KMS-11 (cell line): Measurements from ENCODE around the gene MAP4K3.
"Not testable (repeated sequence)": the region's sequence is repeated elsewhere in the genome, so short reads cannot be mapped to it uniquely, and the experiment has no call there.

Experiments used
- H2AFZ ChIP-seq: fragments of 200-600 bp; sonication (generic); 2 replicates; pipeline ENCODE4 v1.6.1; 2016; ENCODE audit warnings: antibody characterized with exemption, mixed run types, low read depth
- H3K27ac ChIP-seq: fragments of 200-600 bp; sonication (generic); 2 replicates; pipeline ENCODE4 v1.6.1; 2016; ENCODE audit warnings: mild to moderate bottlenecking, mixed run types
- H3K27me3 ChIP-seq: fragments of 200-600 bp; sonication (generic); 2 replicates; pipeline ENCODE4 v1.6.1; 2017; ENCODE audit warnings: mild to moderate bottlenecking, low read depth, mixed run types, moderate library complexity; ENCODE audit not compliant: insufficient read depth
- H3K36me3 ChIP-seq: fragments of 200-600 bp; sonication (generic); 2 replicates; pipeline ENCODE4 v1.6.1; 2017; ENCODE audit warnings: mild to moderate bottlenecking, mixed run types; ENCODE audit not compliant: insufficient read depth
- H3K4me1 ChIP-seq: fragments of 200-600 bp; sonication (generic); 2 replicates; pipeline ENCODE4 v1.6.1; 2016; ENCODE audit warnings: mild to moderate bottlenecking, low read depth, mixed run types; ENCODE audit not compliant: poor library complexity, severe bottlenecking
- H3K4me2 ChIP-seq: fragments of 200-600 bp; sonication (generic); 2 replicates; pipeline ENCODE4 v1.7.0; 2016; ENCODE audit warnings: mild to moderate bottlenecking, mixed run types
- H3K4me3 ChIP-seq: fragments of 200-600 bp; sonication (generic); IDR thresholded peaks from 2 replicates; pipeline ENCODE4 v1.6.1; 2017; ENCODE audit warnings: low read depth, low read length, mixed read lengths; ENCODE audit not compliant: insufficient read depth
- H3K79me2 ChIP-seq: fragments of 200-600 bp; sonication (generic); 2 replicates; pipeline ENCODE4 v1.6.1; 2016; ENCODE audit warnings: low read depth, mixed run types; ENCODE audit not compliant: insufficient read depth
- H3K9ac ChIP-seq: fragments of 200-600 bp; sonication (generic); 2 replicates; pipeline ENCODE4 v1.6.1; 2016; ENCODE audit warnings: mild to moderate bottlenecking, mixed run types
- H4K20me1 ChIP-seq: fragments of 200-600 bp; sonication (generic); 2 replicates; pipeline ENCODE4 v1.6.1; 2016; ENCODE audit warnings: mild to moderate bottlenecking, mixed run types; ENCODE audit not compliant: insufficient read depth
- CTCF ChIP-seq: fragments of 200-600 bp; sonication (generic); conservative IDR thresholded peaks from 2 replicates; pipeline ENCODE4 v1.6.1; 2017; ENCODE audit warnings: low read depth, mild to moderate bottlenecking, antibody characterized with exemption, low read length, moderate library complexity, mixed read lengths

Gene MAP4K3

DNA sequence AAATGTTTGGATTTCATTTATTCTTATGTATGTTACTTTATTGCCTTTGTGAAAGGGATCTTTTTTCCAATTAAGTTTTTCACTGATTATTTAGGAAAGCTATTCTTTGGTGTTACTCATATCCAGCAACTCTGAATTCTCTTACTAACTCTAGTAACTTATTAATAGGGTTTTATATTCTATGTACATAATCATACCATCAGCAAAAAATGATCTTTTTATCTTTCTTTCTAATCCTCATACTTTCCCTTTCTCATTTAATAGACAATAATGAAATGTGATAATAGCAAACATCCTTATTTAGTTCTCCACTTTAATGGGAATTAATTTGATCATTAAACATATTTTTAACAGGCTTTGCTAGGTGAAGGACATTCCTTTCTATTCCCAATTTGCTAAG, 181.0 kb downstream of the MAP4K3 start:
- Histone ChIP-seq H2AFZ (no peak overlapping the region), H3K4me3 (no peak overlapping the region), H3K9ac (no peak overlapping the region), H4K20me1 (no peaks in the 10 kb centered on the region), H3K27me3 (no peaks in the 10 kb centered on the region), H3K4me1 (no peaks in the 10 kb centered on the region), H3K79me2 (no peaks in the 10 kb centered on the region), H3K4me2 (no peak overlapping the region), H3K36me3 (no peaks in the 10 kb centered on the region), H3K27ac (no peak overlapping the region)
- no peak for TF ChIP-seq CTCF

DNA sequence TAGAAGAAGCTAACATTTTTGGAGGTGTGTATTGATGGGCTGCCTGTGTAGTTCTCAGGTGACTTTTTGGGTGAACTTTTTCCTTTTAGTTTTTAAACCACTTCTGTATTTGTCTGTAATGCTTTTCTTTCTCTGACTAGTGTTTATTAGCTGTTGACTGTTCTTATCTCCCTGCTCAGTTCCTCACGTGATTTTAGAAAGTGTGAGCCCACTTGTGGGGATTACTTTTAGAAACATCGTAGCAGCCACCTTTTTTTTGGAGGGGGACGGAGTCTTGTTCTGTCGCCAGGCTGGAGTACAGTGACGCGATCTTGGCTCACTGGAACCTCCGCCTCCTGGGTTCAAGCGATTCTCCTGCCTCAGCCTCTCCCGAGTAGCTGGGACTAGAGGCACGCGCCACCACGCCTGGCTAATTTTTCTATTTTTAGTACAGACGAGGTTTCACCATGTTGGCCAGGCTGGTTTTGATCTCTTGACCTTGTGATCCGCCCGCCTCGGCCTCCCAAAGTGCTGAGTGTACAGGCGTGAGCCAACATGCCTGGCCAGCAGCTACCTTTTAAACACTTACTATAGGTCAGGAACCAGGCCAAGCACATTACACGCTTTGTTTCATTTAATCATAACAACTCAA, 184.1 kb downstream of the MAP4K3 start:
- TF ChIP-seq CTCF = no peak
- no peak overlapping the region for H3K4me2 ChIP-seq
- H4K20me1 ChIP-seq = no peaks in the 10 kb centered on the region
- no peaks in the 10 kb centered on the region for H3K4me1 ChIP-seq
- H3K27me3 ChIP-seq = no peaks in the 10 kb centered on the region
- H3K4me3 ChIP-seq = no peak overlapping the region
- H3K36me3 ChIP-seq = no peaks in the 10 kb centered on the region
- no peaks in the 10 kb centered on the region for H3K79me2 ChIP-seq
- no peak overlapping the region for H3K27ac ChIP-seq
- H2AFZ ChIP-seq = no peak overlapping the region
- no peak overlapping the region for H3K9ac ChIP-seq

GRCh38 chr2:39247512-39248043, 189.5 kb downstream of the MAP4K3 start:
- Histone ChIP-seq H3K4me2 (no peak overlapping the region), H3K27me3 (no peaks in the 10 kb centered on the region), H3K4me3 (no peak overlapping the region), H2AFZ (no peak overlapping the region), H3K36me3 (no peaks in the 10 kb centered on the region), H4K20me1 (no peaks in the 10 kb centered on the region), H3K4me1 (no peaks in the 10 kb centered on the region), H3K27ac (no peak overlapping the region), H3K9ac (no peak overlapping the region), H3K79me2 (no peaks in the 10 kb centered on the region)
- TF ChIP-seq CTCF = no peak

- Histone ChIP-seq H3K4me1 (no peaks in the 10 kb centered on the region), H3K79me2 (no peaks in the 10 kb centered on the region), H4K20me1 (no peaks in the 10 kb centered on the region), H3K27me3 (no peaks in the 10 kb centered on the region), H3K36me3 (no peaks in the 10 kb centered on the region), H3K4me2 (no peak overlapping the region), H2AFZ (no peak overlapping the region), H3K9ac (no peak overlapping the region), H3K4me3 (no peak overlapping the region), H3K27ac (no peak overlapping the region)
- TF ChIP-seq CTCF = no peak
Observed at GRCh38 chr2:39246382-39246980, 190.6 kb downstream of the MAP4K3 start.

DNA sequence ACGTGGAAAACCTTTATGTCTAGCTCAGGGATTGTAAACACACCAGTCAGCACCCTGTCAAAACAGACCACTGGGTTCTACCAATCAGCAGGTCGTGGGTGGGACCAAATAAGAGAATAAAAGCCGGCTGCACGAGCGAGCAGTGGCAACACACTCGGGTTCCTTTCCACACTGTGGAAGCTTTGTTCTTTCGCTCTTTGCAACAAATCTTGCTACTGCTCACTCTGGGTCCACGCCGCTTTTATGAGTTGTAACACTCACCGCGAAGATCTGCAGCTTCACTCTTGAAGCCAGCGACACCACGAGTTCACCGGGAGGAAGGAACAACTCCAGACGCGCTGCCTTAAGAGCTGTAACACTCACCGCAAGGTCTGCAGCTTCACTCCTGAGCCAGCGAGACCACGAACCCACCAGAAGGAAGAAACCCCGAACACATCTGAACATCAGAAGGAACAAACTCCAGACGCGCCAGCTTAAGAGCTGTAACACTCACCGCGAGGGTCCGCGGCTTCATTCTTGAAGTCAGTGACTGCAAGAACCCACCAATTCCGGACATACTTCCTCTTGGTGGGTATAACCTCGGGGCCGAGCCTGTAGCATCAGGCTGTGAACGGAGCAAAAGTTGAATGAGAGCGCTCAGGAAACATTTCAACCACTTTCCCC, 192.0 kb downstream of the MAP4K3 start:
- not testable (repeated sequence) for H4K20me1 ChIP-seq, H2AFZ ChIP-seq, H3K4me1 ChIP-seq, H3K36me3 ChIP-seq, H3K9ac ChIP-seq, H3K27ac ChIP-seq, H3K79me2 ChIP-seq, H3K4me3 ChIP-seq, H3K27me3 ChIP-seq, H3K4me2 ChIP-seq

DNA sequence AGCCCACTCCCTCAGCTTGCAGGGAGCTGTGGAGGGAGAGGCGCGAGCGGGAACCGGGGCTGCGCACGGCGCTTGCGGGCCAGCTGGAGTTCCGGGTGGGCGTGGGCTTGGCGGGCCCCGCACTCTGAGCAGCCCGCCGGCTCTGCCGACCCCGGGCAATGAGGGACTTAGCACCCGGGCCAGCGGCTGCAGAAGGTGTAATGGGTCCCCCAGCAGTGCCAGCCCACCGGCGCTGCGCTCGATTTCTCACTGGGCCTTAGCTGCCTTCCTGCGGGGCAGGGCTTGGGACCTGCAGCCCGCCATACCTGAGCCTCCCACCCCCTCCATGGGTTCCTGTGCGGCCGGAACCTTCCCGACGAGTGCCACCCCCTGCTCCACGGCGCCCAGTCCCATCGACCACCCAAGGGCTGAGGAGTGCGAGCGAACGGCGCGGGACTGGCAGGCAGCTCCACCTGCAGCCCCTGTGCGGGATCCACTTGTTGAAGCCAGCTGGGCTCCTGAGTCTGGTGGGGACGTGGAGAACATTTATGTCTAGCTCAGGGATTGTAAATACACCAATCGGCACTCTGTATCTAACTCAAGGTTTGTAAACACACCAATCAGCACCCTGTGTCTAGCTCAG, 192.7 kb downstream of the MAP4K3 start:
- H3K4me3 ChIP-seq, H2AFZ ChIP-seq, H3K36me3 ChIP-seq, H4K20me1 ChIP-seq, H3K27ac ChIP-seq, H3K4me1 ChIP-seq, H3K27me3 ChIP-seq, H3K4me2 ChIP-seq, H3K9ac ChIP-seq, H3K79me2 ChIP-seq: not testable (repeated sequence)
